ENCODE results near the gene EFCAB14. TPM values are rescaled to one million over a fixed set of nuclear protein-coding genes. Genes with fewer than 3 reads are reported as not detected.

EFCAB14 gene
- total and polyA plus RNA-seq, 2 of the 4 experiments (the other 2 are of a cell fraction): 28.6 to 43.0 TPM

GRCh38 chr1:46679789-46680573, 38.9 kb downstream of the EFCAB14 start:
- dilution Hi-C loops (cut with HindIII; ENCODE audit: low sequenced_read_pairs, unreplicated experiment) (no loop called here), in situ Hi-C loops (cut with MboI; ENCODE audit: low sequenced_read_pairs) (no loop called here), intact Hi-C loops (cut with micrococcal nuclease) (no loop called here)
- WGBS, 2 experiments (ENCODE audit: extremely low coverage in 2 of 2, insufficient read length in 1 of 2): no CpG with 5 or more reads among the region's 6 CpGs
- POLR2A ChIA-PET (ENCODE audit: unreplicated experiment): no interaction called here
- no peak overlapping the region for H2AK5ac ChIP-seq (ENCODE audit: low read depth, low read length)
- no peak overlapping the region for H3K14ac ChIP-seq (replicated peaks; ENCODE audit: low read depth, low read length)
- no peak overlapping the region for H3K27ac ChIP-seq (ENCODE audit: insufficient read depth, low read length)
- BruUV-seq (replicated peaks): no TSS peak
- no peak for ATAC-seq (ENCODE audit: low read depth)
- H4K91ac ChIP-seq (ENCODE audit: insufficient read depth, low read depth, low read length): no peak overlapping the region
- H3K56ac ChIP-seq (ENCODE audit: extremely low read depth, insufficient read depth, low read length): no peak overlapping the region
- no peak for DNase-seq
- H4K5ac ChIP-seq (ENCODE audit: low read depth, low read length): no peak overlapping the region
- CTCF ChIA-PET: no interaction called here
- H3K4me1 ChIP-seq (ENCODE audit: control insufficient read depth, insufficient read depth, low read length): no peaks in the 10 kb centered on the region
- H2BK5ac ChIP-seq (ENCODE audit: low read depth, low read length, poor library complexity, severe bottlenecking): no peak overlapping the region
- no peak overlapping the region for H2BK15ac ChIP-seq (ENCODE audit: low read depth, low read length)
- H4K8ac ChIP-seq (ENCODE audit: low read depth in 2 of 2, low read length in 2 of 2): no peak overlapping the region
- H3K4ac ChIP-seq (ENCODE audit: low read depth, low read length): no peak overlapping the region
- no peak overlapping the region for H2AFZ ChIP-seq (replicated peaks; ENCODE audit: low read length, poor library complexity)
- no peaks in the 10 kb centered on the region for H3K9me1 ChIP-seq (ENCODE audit: insufficient read depth, low read length)
- no peak overlapping the region for H3K4me2 ChIP-seq (ENCODE audit: low read depth, low read length)
- no peak overlapping the region for H2BK120ac ChIP-seq (ENCODE audit: low read depth, low read length)
- H2AK9ac ChIP-seq (replicated peaks; ENCODE audit: low read depth, low read length, poor library complexity): no peak overlapping the region
- peaks cover 40% of the 10 kb centered on the region for H3K36me3 ChIP-seq (ENCODE audit: control insufficient read depth, insufficient read depth, low read length)
- H4K20me1 ChIP-seq (ENCODE audit: insufficient read depth, low read length): no peaks in the 10 kb centered on the region
- H3K79me1 ChIP-seq (ENCODE audit: low read depth in 1 of 2, low read length in 2 of 2): no peaks in the 10 kb centered on the region; a peak in 1 of 4 replicates
- H3K9ac ChIP-seq (ENCODE audit: low read depth, low read length): no peak overlapping the region
- no peak overlapping the region for H3K23ac ChIP-seq (ENCODE audit: low read depth, low read length)
- no peak overlapping the region for H3K18ac ChIP-seq (ENCODE audit: low read depth, low read length)
- H3K4me3 ChIP-seq (ENCODE audit: insufficient read depth, low read depth, low read length): no peak overlapping the region
- TF ChIP-seq MXI1 (IDR thresholded peaks at IDR 0.05; ENCODE audit: borderline replicate concordance, low read depth, low read length): no peak
- no peak for TF ChIP-seq POLR2A (IDR thresholded peaks at IDR 0.05; ENCODE audit: low read depth, low read length)
- no peaks in the 10 kb centered on the region for H3K9me3 ChIP-seq (ENCODE audit: control insufficient read depth, insufficient read depth, low read length)
- no peak overlapping the region for H2BK20ac ChIP-seq (ENCODE audit: low read depth, low read length)
- H3K27me3 ChIP-seq (ENCODE audit: control insufficient read depth, insufficient read depth, low read length): no peaks in the 10 kb centered on the region

Data from IMR-90 (cell line).